Fibroblast of peridontal ligament (primary cell): Measurements from ENCODE around the gene CREBZF.

Source experiments
- DNase-seq: peaks from one replicate; pipeline ENCODE4 v3.0.0-alpha.2; 2010; ENCODE audit errors: extremely low read depth

CREBZF gene, protein sequence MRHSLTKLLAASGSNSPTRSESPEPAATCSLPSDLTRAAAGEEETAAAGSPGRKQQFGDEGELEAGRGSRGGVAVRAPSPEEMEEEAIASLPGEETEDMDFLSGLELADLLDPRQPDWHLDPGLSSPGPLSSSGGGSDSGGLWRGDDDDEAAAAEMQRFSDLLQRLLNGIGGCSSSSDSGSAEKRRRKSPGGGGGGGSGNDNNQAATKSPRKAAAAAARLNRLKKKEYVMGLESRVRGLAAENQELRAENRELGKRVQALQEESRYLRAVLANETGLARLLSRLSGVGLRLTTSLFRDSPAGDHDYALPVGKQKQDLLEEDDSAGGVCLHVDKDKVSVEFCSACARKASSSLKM

DNA sequence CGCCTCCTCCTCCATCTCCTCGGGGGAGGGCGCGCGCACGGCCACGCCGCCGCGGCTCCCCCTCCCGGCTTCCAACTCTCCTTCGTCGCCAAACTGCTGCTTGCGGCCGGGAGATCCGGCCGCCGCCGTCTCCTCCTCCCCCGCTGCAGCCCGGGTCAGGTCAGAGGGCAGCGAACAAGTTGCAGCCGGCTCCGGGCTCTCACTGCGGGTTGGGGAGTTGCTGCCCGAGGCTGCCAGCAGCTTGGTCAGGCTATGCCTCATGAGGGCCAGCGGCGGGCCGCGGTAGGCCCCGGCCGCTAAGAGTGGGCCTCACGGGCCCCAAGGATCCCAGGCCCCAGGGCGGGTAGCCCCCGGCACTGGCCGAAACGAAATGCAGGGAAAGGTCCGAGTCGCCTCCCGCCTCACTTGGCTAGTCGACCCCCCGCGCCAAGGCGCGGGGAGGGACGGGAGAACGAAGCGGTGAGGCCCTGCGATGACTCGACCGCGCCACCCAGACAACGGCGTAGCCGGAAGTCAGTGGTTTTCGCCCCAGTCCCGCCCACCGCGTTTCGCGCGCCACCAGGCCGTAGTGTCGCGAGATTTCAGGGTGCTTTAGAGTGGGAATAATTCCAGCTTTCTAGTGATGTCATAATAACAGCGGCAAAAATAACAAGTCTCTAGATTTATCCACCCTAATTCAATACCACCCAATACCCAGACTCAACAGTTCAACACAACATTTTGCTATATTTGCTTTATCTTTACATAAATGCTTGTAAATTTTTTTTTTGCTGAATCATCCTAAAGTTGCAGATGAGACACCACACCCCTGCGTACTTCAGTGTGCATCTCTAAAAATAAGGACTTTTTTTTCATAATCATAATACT lies at the start of gene CREBZF:
Gene CREBZF (minus strand): TSS at position 515 of the 867 bp plus-strand sequence. CDS start 254 bp downstream, at position 261.
- DNase-seq, result peak; percentile 95

DNA sequence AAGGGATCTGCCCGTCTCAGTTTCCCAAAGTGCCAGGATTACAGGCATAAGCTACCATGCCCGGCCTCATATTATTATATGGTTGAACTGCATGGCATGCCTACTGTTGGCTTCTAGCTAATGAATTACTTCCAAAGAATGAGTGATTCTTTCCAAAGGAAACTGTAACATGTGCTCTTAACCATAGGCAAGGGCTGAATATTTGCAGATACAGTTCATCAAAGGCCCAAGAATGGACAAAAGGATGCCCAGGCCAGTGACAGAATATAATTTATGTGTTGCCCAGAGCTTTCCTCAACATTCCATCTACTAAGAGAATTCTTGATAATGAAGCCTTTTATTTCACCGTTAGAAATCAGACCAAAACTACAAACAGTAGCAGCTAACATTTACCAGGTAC lies 48.0 kb upstream of the CREBZF start:
- DNase-seq, result peak; percentile 18

DNA sequence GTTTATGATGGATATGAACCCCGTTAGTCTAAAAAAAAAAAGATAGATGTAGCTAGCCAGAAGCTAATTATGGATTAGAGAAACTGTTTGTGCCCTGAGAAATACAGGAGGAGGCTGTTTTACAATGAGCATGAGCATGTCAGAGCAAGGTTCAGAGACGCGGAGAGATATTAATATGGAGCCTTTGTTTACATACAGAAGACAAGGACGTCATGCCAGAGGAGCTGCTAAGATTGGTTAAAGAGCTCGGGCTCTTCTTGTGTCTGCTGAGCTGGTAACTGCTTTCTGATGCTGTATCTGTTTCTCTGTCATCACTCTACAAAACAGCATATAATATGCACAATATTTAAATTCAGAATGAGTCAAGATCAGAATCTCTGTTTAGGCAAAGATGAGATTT lies 46.0 kb upstream of the CREBZF start:
- DNase-seq, result peak; percentile 28

DNA sequence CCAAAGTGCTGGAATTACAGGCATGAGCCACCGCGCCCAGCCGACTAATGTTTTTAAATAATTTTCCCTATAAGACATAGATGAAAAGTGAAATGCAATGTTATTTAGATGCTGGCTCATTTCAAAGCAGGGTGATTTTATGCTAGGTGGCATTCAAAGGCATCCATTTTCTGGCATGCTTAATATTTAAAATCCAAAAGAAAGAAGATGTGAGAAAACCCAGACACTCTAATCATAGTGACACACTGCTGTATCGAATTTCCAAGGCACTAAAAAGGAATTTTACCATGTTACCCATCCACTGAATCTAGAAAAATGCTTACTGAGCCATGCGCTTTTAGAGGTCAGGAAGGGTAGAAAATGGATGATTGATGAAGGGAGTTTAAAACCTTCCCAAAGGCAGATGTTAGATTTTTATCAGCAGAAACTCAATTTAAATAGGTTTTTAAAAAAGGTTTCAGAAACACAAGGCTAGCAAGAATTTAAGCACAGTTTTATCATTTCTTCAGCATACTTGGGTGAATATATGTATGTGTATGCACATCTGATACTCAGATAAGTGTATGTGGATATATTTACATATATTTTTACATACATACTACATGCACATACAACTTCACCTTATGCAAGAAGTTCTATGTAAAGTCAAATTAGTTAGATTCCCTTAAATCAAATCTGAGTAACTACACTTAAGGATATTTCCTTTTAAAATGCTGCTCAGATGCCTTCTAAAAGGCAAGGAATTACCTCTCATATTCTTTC lies 45.2 kb upstream of the CREBZF start:
- no peak for DNase-seq

DNA sequence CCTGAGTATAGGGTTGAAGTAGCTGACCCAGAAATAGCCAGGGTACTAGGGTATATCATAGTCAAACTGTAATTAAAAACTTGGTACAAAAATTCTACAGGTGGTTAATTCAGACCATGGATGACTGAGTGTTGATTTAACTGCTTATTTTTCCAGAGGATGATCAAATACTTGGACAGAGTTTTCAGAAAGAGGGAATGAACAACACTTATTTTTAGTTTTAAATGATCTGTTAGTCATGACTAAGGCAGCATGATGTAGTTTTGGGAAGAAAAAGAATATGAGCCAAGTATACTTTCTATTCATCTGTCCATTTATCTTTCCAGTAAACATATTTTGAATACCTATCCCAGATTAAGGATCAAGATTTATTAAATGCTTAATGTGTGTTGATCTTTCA lies 40.9 kb upstream of the CREBZF start:
- peak; percentile 63 for DNase-seq

DNA sequence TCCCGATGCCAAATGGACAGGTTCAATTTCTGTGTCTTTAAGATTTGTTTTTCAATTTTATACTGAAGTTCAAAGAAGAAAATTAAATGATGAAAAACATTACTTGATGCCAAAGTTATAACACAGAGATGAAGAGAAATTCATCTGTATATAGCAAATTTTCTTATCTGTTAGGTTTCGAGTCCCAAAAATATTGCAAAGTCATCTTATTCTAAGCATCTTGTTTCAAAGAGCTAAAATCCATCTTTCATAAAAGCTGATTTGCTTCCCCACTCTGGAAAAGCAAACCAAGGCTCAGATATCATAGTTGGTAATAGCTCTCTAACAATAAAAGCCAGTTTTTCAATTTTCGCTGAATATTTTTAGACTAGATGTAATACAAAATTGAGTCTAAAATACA lies 40.0 kb upstream of the CREBZF start:
- no peak for DNase-seq

DNA sequence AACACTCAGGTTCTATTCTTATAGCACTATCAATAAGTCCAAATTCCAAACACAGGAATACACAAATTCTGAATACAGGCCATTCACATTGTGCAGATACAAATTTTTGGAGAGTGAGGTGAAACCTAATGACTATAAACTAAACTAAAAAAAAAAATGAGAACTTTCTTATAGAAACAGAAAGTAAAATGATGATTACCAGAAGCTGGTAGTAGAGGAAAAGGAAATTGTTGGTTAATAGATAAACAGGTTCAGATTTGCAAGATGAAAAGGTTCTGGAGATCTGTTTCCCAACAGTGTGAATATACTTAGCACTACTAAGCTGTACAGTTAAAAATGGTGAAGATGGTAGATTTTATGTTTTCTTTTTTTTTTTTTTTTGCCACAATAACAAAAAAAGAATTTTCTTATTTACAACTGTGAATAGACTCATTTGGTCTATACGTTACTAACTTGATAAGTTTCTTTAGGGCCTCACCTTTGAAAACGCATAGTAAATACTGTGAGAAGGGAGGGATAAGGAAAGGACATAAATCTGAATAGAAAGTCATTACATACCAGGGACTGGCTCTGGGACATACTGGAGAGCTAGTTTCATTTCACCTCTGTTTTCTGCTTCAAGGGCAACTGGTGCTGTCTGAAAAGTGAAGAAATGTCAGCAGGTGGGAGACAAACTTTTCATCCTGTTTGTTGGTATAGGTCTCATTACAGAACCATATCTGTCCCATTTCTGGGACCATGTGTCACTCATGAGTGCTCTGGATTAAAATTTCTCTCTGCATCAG lies 35.2 kb upstream of the CREBZF start:
- no peak for DNase-seq

DNA sequence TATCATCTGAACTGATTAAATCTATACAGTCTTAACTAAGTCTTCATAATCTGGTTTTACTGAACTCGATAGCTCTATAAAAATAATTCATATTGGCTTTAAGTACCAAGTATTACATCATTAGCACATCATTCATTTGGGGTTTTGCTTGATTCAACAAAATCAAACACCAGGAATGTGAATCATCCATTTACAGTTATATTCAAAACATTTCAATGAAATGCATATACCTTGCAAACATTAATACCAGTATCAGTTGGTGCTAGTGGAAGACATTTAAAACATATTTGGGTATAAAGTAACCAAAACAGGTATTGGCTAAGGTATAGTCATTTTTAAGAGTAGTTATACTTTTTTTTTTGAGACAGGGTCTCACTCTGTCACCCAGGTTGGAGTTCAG lies 33.3 kb upstream of the CREBZF start:
- DNase-seq, result no peak

DNA sequence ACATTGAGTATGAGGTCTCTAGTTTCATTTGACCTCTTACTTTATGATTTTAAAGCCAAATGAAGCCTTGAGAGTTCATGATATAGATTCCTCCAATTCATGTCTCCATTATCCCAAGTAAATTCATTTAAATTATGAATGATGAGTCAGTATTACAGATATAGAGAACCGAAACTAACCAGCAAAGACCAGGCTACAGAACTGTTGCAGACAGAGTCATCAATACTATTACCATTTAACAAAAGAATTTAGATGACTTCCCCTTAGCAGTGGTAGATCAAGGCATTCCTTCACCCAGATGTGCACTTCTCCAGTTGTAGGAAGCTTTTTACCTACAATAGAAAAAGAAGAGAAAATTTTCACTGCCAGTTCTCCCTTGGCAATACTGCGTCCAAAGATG lies 32.8 kb upstream of the CREBZF start:
- DNase-seq, result no peak

DNA sequence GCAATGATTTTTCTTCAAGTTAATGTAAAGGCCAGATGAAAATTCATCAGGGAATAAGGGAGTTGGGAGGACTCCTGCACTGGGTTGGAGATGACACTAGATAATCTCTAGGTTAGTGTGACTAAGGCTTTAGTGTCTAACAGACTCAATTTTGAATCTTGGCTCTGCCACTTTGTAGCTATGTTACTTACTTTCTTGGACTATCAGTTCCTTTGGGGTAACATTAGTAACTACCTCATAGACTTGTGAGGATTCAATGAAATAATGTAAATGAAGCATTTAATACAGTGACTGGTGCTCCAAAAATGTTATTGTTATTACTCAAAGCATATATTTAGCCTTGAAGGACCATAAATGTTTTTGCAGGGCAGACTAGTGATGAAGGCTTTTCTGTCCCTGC lies 30.6 kb upstream of the CREBZF start:
- no peak for DNase-seq

DNA sequence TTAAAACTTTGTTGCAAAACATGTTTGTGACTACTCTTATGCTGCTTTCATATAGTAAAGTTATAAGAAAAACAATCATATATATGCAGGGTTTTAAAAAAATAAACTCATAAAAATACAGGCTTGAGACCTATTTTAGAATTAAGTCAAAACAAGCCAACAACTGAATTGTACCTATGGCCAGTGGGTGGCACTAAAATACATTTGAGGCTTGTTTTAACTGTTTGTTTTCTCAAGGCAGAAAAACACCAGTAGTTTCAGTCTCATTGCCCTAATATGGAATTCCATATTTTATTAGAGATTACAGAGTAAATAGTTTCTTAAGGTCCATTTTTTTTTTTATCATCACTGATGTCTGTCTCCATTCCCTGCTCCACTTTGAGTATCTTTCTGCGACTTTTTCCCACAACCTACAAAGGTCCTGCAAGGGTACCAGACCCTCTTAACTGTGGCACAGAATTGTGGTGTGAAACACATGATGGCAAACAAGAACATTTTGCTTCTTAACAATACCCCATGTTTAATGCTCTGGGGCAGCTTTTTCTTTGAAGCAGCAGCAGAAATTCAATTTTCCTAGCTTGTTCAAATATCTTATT lies 29.6 kb upstream of the CREBZF start:
- peak; percentile 80 for DNase-seq

DNA sequence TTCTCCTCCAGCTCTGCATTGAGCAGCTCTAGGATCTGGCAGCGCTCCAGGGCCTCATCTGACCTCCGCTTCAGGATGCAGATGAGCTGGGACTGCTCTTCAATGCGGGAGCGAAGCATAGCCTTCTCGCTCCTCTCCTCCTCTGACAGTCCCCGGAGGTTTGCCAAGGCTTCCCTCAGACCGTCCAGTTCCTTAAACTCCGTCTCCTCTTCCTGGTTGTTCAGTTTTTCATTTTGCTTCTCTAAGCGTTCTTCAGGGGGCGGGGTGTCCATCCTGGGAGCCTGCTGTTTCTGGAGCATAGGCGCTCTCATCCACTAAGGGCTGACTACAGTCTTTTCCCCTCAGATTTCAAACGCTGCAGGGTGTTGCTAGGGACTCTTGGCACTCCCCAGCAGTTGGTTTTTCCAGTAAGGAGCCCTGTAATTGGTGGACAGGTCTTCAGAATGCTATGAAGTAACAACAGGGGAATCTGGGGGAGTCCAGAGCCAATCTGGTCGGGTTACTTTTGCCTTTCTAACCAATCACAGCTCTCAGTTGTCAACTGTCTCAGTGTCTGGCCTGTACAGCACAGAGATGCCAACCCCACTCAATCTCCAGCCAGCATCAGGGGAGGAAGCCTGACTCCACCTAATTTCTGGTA lies 21.0 kb upstream of the CREBZF start, which contains the start of gene CCDC89:
Gene CCDC89 (minus strand): TSS at position 376 of the 640 bp plus-strand sequence. CDS start 65 bp downstream, at position 311.
- peak; percentile 96 for DNase-seq

DNA sequence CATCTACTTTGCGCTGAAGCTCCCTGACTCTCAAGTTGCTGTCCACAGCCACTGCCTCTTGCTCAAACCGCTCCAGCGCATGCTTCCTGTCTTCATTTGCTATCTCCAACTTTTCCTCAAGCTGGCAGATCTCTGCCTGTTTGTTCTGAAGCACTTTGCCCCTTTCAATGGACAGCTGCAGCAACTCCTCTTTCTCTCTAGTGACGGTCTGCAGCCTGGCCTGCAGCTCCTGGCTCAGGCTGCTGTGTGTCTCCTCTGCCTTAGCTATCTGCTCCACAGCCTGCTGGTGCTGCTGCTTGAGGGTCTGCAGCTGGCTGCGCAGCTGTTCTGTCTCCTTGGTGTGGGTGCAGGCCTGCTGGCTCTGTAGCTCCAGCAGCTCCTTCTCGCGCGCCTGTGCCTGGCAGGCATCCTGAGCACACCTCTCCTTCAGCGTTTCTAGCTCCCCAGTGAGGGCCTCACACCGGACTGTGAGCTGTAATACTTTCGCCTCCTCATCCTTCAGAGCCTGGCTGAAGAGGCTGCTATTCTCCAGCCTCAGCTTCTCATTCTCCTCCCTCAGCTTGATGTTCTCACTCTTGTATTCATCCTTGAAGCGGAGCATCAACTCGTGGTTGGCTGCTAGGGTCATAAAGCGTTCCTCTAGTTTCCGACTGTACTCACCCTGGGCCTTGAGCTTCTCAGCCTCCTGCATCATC lies 20.3 kb upstream of the CREBZF start:
- DNase-seq, result no peak

DNA sequence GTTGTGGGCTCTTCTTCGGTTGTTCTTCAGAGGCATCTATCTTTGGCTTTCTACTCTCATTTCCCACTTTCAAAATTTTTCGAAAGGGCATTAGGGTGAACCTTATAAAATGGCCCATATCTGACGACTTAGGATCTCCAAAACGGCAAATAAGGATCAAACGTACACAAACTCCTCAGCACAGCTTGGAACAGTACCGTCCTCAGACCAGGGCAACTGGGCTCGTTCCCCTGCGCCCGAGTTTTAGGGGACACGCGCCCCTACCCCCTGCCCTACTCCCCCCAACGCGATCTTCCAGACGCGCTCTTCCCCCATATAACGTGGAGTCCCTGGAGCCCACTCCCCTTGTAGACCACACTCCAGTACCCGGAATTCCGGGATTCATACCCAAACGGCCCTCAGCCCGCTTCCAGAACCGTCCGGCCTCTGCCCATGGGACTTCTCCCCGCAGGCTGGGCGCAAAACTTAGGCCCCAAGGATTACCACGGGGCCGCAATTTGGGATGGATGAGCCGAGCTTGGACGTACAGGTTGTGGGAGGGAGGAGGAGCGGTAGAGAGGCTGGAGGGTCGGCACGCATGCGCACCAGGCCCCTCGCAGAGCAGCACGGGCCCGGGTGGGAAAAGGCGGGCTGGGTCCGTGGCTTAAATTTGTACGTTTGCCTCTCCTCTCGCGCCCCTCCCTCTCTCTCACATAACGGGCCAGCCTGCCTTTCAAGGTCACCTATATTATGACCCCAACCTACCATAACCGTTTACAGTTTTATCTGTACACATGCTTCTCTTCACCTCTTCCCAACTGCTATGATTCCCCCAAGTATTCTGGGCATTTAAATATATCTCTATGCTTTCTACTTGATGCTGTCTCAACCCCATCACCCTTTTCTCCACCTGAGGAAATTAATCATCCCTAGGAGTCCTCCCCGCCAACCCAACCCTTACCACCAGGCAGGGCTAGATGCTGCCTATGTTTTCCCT lies 17.7 kb upstream of the CREBZF start:
- peak; percentile 57 for DNase-seq

DNA sequence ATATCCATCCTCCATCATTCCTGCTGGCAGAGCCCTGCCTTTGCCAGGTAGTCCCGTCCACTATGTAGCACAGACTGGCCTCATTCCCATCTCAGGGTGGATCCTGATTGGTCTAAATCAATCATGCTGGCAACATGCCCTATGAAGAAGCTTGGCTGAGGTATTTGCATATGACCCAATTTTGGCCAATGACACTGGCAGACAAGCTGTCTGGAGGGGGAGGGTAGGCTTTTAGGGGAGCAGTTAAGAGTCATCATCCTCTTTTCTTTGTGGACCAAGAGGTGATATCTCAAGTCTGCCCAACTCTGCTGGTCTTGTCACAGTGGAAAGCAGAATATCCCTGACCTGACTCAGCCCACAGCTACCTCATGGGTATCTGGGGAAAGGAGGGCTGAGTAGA lies 16.0 kb upstream of the CREBZF start:
- no peak for DNase-seq

DNA sequence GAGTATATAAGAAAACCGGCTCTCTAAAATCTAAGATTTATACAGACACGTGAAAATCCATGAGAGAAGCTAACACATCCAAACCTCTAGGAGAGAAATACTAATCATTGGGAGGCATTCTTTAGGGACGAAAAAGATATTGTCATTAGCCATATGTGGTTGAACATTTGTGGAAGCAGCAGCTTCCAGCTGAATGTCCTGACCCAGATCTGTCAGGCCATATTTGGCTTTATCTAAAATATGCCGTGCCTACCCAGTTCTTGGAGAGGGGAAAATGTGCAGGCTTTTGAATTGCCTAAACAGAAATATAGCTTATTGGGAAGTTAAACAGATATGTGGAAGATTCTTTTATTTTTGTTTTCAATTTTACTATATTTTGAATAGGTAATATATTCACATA lies 14.6 kb upstream of the CREBZF start:
- DNase-seq, result no peak

DNA sequence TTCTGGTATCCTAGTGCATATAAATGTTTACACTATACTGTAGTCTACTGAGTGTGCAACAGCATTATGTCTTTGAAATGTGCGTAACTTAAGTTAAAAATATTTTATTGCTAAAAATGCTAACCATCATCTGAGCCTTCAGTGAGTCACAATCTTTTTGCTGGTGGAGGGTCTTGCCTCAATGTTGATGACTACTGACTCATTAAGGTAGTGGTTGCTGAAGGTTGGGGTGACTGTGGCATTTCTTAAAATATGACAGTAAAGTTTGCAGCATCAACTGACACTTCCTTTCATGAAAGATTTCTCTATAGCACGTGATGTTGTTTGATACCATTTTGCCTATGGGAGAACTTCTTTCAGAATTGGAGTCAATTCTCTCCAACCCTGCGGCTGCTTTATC lies 8.5 kb upstream of the CREBZF start:
- DNase-seq, result no peak

DNA sequence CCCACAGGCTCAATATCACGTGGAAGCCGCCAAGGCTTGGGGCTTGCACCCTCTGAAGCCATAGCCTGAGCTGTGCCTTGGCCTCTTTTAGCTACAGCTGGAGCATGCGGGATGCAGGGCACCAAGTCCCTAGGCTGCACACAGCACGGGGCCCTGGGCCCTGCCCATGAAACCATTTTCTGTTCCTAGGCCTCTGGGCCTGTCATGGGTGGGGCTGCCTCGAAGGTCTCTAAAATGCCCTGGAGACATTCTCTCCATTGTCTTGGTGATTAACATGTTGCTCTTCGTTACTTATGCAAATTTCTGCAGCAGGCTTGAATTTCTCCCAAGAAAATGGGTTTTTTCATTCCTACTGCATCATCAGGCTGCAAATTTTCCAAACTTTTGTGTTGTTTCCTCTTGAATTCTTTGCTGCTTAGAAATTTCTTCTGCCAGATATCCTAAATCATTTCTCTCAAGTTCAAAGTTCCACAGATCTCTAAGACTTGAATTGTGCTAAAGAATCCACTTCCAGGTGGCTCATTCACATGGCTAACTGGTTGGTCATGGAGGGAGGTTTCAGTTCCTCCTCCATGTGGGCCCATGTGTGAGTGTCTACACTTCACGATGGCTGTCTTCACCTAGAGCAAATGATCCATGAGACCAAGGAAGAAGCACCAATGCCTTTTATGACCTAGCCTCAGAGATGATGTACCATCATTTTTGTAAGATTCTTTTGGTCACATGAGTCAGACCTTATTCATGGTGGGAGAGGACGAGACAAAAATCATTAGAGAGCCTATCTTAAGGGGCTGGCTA lies 7.4 kb upstream of the CREBZF start:
- DNase-seq, result no peak
